Measurements from ENCODE around the gene ARL6.

DNA sequence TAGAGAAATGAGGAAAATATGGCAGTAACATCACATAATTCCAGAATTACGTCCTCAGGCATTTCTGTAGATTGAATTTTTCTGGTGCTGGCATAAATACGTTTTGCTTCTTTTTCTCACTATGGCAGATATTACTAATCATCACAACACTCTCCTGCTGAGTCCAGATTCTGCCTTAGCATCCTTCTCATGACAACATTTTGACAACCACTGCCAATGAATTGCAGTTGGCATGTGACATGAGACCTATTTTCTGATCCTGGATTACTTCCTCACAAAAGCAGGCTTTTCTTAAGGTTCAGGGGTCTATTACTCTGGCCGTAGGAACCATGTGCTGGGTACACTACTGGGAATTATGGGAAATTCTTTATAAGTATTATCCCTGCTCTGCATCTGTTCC is 22.5 kb upstream of the ARL6 start:
- TF ChIP-seq, protein P1, sequence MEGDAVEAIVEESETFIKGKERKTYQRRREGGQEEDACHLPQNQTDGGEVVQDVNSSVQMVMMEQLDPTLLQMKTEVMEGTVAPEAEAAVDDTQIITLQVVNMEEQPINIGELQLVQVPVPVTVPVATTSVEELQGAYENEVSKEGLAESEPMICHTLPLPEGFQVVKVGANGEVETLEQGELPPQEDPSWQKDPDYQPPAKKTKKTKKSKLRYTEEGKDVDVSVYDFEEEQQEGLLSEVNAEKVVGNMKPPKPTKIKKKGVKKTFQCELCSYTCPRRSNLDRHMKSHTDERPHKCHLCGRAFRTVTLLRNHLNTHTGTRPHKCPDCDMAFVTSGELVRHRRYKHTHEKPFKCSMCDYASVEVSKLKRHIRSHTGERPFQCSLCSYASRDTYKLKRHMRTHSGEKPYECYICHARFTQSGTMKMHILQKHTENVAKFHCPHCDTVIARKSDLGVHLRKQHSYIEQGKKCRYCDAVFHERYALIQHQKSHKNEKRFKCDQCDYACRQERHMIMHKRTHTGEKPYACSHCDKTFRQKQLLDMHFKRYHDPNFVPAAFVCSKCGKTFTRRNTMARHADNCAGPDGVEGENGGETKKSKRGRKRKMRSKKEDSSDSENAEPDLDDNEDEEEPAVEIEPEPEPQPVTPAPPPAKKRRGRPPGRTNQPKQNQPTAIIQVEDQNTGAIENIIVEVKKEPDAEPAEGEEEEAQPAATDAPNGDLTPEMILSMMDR (IDR thresholded peaks at IDR 0.05 in 4 of 5, conservative IDR thresholded peaks at IDR 0.05 in 1 of 5), result no peak
- no peak for TF ChIP-seq POLR2A (IDR thresholded peaks at IDR 0.05)

Measured in gastrocnemius medialis (tissue), 4 donors.